HG02884 (cell line): ENCODE data around the gene FRK.
"Not testable (repeated sequence)": the region's sequence is repeated elsewhere in the genome, so short reads cannot be mapped to it uniquely, and the experiment has no call there.

Source experiments
- ATAC-seq: cut with Tn5 transposase; IDR thresholded peaks from one replicate; pipeline ENCODE4 v1.9.1; 2021; ENCODE audit warnings: mild to moderate bottlenecking, moderate library complexity; ENCODE audit not compliant: unreplicated experiment

FRK gene

DNA sequence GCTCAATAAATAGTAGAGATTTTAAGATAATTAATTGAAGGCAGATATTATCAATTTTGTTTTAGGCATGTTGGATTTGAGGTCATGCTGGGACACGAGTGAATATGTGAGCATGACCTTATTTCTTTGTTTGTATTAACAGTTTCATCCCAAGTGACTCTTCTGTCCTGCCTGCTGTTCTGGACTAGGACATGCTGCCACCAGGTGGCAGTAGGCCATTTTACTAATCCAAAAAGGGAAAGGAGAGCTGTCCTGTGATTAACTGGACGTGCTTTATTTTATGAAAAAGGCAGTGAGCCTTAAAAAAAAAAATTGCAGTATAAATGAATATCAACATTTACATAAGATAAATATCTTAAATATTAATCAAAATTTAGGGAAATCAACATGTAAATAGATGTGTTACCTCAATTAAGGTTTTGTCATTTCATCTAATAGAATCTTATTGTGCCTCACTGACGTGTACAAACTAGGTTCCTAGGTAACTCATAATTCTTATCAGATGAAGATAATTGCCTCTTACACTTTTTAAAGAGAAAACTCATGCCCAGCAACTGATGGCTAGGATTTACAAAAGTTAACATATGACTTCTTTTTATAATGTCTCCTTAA lies 49.8 kb downstream of the FRK start:
- ATAC-seq = peak; percentile 31

DNA sequence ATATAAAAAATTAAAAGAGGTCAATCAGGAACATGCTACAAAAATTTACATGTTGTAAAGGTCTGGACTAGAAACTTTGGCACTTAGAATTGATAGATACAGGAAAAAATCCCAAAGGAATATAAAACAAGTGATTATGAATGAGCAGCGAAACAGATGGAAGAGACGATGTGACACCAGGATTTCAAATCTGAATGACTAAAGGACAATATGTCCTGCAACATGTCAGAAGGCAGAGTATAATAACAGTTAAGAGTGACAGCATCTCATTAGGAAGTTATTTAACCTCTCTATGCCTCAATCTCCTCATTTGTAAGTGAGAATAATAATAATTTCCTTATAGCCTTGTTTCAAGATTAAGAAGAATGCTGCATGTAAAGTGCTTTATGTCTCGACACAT lies 50.3 kb downstream of the FRK start:
- no peak for ATAC-seq

DNA sequence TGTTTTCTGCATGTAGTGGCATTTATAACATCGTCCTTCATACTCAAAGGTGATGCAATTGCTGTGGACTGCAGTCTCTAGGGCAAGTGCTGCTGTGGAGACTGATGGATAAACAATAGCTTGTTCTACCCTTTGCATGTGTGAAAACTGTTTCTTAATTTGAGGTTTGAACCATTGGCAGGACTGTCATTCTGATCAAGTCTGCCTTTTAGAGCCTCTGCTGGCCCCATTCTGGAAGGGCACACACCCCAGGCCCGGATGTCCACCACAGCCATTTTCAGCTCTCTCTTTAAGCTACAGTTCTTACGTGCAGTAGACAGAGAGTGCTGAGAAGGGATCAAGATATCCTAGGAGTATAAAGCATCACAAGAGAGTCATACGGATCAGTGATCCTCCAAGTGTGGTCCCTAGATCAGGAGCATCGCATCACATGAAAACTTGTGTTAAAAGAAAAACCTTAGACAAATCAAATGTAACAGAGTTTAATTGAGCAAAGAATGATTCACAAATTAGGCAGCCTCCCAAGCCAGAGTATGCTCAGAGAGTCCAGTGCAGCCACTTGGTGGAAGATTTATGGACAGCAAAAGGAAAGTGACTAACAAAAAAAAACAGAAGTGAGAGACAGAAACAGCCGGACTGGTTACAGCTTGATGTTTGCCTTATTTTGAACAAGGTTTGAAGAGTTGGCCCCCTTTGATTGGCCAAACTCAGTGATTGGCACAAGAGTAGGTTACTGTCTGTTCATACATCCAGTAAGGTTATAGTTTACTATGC lies 52.0 kb downstream of the FRK start:
- peak; percentile 51 for ATAC-seq

DNA sequence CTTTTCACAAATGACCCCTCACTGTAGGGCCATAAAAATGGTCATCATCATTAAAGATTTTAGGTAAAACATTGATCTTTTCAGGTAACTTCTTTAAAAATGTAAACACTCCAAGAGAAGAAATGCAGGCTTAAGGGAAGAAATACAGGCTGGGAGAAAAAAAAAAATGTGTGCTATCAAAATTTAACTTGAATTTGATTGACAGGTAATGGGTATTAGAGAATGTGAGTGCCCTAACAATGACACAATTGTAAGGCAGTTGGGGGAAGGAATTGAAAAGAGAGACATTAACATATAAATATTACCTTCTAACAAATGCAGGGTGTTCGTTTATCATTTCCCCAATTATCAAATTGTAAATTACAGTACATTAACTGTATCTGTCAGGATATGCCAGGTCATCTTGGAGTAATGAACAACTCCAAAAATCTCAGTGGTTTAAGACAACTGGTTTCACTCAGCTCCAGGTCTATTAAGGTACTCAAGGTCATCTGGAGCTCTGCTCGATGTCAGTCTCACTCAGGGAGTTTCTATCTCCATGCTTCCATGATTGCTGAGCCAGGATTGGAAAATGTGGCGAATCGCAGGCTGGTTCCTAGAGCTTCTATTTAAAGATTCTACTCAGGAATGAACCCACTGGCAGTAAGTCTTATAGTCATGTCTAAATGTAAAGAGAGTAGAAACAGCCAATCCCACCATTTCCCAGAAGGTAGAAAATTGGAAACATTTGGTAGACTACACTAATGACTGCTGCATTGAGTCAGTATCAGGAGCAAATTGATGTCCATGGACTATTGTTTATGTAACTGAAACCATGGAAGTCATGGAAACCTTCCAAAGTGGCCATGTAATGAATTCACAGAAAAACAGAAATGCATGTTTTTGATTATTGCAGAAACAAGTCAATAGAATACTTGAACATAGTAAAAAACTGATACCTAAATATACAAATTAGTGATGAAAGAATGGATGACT lies 55.6 kb downstream of the FRK start:
- ATAC-seq = no peak

DNA sequence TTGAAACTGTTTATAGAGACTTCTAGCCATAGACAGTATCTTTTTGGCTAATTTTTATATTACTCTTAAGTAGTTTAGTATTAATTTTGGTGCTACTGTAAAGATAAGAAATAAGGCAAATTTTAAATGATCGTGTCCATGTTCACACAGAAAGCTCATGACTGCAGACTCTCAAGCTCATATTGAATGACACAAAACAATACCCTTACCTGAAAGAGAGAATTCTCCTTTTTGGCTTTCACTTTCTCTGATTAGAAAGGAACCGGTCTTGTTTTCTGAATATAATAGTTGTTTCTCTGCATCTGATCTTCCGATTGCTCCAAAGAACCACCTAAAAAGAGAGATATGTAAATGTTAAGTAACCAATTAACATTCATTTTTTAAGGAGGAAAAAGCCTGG lies 57.0 kb downstream of the FRK start:
- peak; percentile 91 for ATAC-seq

DNA sequence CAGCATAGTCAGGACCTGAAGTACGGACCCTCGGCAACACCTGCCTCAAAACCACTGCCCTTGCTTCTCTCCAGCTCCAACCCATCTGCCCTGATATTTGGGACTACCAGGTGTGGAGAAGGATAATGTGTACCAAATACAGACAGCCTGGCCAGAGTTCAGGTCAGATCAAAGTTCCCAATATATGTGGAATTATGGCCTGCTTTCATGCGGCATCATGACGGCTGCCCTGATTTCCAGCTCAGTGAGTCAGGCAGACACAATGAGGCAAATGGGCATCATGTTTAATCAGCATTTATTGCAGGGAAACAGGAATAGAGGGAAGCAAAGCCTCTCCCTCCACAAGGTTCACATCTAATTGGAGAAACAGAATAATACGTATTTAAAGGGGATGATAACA lies 57.9 kb downstream of the FRK start:
- no peak for ATAC-seq

DNA sequence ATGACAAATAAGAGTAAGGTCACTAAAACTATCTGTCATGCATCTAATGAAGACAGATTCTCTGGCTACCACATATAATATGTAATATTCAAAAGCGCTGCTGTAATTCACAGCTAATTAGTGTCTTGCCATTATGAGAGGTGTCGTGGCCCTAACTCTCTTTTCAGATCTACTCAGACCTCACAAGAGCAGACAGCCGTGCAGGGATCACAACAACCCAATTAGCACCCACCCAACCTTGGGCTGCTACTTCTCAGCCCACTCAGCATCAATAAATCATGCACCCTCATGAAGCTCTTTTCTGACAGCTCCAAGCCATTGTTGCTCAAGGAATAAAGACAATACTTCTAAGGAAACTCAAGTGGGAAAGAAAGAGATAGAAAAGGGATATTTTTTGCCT lies 61.5 kb downstream of the FRK start:
- no peak for ATAC-seq

DNA sequence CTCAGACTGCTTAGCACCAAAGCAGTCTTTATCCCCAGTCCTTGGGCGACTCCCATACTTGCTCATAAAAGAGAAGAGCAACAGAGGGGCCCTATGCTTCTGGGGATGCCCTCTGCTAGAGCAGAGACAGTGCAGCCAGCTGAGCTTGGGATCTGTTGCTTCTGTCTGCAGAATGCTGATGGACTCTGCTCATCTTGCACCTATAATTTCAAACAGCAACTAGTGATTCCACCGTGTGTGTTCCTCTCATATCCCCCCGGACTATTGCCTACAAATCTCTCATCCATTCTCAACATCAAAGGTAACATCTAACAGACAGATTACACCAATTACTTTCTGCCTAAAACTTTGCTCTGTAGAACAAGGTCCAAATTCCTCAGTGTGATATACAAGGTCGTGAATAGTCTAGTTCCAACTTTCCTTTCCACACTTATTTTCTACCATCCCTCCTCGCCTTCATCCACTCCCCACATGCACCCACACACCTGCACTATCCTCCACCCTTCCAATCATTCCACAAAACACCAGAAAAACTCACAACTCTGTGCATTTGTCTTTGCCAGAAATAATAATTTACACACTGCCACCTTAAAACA lies 62.6 kb downstream of the FRK start:
- no peak for ATAC-seq

DNA sequence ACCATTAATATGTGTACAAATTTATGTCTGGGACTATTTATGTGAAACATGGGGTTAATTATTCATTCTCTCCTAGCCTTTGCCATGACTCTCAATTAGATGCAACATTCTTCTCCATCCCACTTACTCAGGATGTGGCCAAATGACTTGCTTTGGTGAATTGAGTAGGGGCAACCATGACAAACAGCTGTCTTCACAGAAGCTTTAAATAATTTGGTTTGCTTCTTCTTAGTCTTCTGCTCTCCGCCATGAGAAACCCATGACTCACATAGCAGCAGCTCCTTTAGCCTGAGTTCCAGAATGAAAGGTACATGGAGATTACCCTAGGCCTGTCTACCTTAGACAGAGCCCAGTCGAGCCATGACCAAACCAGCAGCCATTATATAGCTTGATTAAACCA lies 74.7 kb downstream of the FRK start:
- ATAC-seq = no peak

DNA sequence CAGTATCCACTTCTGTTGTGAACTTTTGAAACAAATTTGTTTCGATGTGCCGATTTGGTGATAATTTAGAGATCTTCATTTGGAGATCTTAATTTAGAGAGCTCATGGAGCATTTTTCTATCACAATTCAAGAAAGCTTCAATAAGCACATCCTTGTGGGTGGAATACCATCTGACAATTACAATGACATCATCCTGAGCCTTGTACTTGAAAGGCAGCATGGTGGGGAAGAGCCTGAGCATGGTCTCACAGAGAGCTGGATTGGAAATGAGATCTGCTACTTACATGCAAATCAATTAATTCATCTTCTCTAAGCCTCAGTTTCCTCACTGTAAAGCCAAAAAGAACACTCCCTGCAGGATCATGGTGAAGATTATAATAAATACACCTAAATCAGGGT lies 75.9 kb downstream of the FRK start:
- ATAC-seq = no peak

DNA sequence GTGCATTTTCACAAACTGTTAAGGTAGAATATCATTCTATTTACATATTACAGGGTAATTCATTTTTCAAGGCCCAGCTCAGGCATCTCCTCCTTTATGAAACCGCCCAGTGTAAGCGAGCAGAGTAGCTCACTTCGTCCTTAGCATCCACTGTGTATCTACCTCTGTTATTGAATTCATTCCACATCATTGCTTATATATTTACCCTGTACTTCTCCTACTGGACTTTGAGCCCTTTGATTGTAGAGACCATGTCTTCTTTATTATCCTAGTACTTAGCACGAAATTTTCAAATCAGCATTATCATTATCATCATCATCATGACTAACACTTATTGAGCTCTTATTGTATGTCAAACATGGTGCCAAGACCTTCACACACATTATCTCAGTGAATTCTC lies 76.7 kb downstream of the FRK start:
- no peak for ATAC-seq

DNA sequence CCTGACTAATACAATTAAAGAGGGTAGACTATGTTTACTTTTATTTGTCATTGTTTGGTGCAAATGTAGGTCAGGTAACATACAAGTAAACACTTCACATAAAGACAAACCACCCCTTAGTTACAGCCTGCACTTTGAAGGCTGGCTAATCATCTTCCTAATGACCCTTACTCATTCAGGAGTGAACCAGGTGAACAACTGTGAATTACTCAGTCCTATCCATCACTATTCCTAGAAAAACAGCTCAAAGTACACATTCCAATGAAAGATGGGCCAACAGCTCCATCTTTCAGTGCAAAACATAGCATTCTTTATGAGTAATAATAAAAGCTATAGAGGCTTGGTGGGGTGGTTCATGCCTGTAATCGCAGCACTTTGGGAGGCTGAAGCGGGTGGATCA lies 78.2 kb downstream of the FRK start:
- ATAC-seq = no peak

DNA sequence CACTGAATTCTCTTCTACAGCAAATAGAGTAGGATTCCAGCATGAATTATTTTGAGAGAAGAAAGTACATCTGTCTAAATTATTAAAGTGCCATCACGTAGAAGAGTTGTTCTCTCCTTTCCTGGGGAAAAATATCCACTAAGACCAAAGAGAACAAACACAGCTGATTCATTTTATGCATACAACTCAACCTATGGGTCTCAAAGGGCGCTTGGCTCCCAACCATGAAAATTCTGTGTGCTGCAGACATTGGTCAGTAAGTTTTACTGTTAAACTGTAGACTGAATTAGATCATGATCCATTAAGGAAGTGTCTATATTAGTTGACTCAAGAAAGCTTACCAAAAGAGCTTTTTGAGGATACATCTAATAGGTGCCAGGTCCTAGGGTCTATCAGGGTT lies 83.5 kb downstream of the FRK start:
- no peak for ATAC-seq

DNA sequence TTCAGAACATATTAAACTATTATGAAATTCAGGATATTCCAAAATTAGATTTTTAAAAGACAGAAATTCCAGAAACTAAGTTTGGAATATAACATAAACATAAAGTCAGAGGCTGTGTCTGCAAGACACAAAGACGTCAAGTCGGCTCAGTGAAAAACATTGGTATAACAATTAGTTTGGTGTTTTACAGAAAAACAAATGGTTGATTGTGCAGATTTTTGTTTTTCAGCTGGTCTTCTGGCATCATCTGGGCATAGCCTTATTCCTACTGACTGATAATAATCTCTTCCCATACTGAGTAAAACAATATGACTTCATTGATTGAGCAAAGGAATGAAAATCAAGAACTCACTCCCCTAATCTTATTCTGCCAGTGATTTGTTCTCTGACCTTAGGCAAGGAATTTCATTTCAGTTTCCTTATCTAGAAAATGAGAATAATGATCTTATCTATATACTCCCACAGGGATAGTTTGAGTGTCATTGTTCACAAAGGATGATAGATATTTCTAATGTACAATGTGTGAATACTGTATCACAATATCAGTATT lies 84.3 kb downstream of the FRK start:
- ATAC-seq = no peak

DNA sequence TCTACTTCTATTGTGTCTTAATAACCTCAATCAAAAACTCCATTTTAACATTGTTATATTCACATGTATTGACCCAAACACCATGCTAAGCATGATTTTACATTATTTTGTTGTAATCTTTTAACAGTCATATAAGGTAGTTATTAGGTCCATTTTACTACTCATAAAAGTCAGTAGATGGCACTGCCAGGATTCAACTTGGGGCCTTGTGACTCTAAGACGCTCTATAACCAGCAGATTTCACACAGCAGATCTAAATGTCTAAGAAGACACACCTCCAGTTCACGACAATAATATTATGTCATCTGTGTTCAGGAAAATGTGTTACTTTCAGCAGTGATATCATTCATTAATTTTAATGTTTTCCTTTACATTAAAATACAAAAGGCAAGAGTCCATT lies 88.0 kb downstream of the FRK start:
- no peak for ATAC-seq

DNA sequence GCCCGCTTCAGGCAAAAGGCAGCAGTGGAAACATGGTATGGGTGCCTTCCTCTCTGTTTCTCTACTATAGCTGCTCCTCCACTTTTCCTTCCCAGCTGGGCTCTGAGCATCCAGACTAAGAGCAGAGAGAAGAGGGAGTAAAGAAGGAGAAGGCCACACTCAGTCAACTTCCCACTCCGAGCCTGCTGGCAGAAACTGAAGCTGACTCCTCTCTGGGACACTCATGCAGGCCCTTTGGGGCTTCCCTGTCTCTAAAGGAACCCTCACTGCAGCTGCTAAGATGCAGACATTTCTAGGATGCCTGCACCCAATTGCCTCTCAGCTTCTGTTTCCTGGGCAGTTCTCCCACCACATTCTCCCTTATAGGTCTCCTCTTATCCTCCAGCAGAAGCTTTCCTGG lies 88.9 kb downstream of the FRK start:
- no peak for ATAC-seq

DNA sequence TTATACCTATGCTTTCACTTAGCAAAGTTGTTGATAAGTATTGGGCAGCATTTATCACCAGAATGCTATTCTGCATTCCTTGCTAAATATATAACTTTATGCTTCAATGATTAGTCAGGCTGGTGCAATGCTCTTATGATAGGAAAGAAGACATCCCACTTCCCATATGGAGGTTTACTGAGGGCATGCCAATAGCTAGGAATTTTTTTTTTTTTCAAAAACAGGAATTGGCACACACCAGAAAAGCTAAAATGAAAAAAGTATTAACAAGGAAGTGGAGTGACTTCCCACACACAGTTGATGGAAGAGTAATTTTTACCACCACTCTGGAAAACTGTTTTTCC lies 90.8 kb downstream of the FRK start:
- ATAC-seq = no peak

DNA sequence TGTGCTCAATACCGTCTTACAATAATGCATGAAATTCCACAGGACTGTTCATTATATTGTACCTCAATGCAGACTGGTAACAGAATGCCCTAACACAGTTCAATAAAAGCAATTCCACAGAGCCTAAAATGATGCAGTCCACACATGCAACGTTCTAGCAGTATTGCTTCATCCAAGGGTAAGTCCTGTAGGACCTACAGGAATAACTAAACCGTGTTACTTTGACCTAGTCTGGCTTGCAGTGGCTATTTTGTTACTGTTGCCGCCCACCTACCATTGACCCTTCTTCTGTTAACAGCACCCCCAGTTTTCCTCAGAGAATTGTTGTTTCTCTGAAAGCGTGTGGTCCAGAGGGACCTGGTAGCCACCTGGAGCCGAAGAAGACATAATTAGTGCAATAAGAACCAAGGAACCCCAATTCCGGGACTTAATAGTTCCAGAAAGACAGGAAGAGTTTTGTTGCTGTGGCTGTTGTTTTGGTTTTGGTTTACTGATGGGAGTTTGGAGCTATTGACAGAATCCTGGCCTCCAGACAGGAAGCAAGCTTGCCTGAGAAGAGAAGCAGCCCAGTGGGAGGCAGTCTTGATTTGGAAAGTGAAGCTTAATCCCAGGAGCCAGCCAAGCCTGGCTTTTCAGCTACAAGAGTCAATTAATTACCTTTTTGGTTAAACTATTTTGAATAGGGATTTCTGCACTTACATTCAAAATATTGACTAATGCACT lies 91.3 kb downstream of the FRK start:
- no peak for ATAC-seq

DNA sequence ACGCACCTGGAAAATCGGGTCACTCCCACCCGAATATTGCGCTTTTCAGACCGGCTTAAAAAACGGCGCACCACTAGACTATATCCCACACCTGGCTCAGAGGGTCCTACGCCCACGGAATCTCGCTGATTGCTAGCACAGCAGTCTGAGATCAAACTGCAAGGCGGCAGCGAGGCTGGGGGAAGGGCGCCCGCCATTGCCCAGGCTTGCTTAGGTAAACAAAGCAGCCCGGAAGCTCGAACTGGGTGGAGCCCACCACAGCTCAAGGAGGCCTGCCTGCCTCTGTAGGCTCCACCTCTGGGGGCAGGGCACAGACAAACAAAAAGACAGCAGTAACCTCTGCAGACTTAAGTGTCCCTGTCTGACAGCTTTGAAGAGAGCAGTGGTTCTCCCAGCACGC lies 100.4 kb downstream of the FRK start:
- ATAC-seq = not testable (repeated sequence)

DNA sequence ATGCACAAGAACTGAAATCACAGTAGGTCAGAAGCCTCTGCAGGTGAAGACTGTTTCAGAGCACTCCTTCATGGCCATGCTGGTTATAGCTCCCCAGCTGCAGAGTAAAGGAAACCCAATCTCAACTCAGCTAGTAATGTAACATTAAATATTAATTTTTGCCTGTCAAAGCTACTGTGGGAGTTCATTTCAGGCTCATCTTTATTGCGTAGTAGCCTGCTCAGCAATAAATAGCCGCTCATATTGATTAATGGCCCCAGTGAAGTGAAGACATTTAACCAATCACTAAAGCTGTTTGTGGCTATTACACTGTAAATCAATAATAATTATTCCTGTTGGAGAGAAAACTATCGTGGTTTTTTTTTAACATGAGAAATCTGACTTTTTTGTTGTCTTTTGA lies 101.7 kb downstream of the FRK start:
- no peak for ATAC-seq

DNA sequence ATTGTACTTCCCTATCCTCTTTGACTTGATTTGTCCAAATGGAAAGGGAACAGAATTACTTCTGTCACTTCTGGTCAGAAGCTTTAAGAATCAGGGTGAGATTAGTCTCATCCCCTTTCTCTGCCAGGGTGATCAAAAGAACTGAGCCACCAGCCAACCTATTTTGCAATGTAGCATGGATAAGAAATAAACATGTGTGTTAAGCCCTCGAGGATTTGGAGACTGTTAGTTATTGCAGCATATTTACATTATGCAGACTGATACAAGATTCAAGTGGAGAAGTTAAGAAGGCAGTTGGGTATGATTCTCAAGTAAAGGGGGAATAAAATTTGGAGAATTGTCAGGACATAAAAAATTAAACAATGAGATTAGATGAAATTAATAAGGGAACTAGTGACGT lies 106.0 kb downstream of the FRK start:
- ATAC-seq = no peak
